ENCODE data around the gene OSBPL8. TPM values are rescaled to one million over a fixed set of nuclear protein-coding genes. Genes with fewer than 3 reads are reported as not detected.

Gene OSBPL8
- total RNA-seq, 1 experiment from 2014 or later, result 71.1 TPM

- Mint-ChIP-seq H3K4me3 (ENCODE audit: unreplicated experiment) (peak overlapping the region; percentile 86), H3K36me3 (ENCODE audit: insufficient read depth, unreplicated experiment) (peaks cover 12% of the 10 kb centered on the region), H3K4me1 (ENCODE audit: insufficient read depth, unreplicated experiment) (peaks cover 17% of the 10 kb centered on the region), H3K9me3 (ENCODE audit: unreplicated experiment) (no peaks in the 10 kb centered on the region), H3K27me3 (ENCODE audit: insufficient read depth, unreplicated experiment) (no peaks in the 10 kb centered on the region), H3K27ac (ENCODE audit: low read depth, unreplicated experiment) (peak overlapping the region; percentile 46)
- CTCF ChIA-PET, result interaction anchor here (0.6 to 2.8 kb wide), 23 partner anchors 9 to 836 kb away, joined by 3 to 33 read pairs (median 5); partner anchors contain the start of gene OSBPL8
- peak; percentile 68 for DNase-seq (ENCODE audit: unreplicated experiment)
- intact Hi-C loops (cut with micrococcal nuclease), result loop anchor here (1.0 to 5.0 kb wide), 6 partner anchors 189 to 820 kb away; partner anchors contain the start of gene NAP1L1
- POLR2A ChIA-PET, result interaction anchor here (0.6 to 3.5 kb wide), 22 partner anchors 17 to 957 kb away, joined by 3 to 56 read pairs (median 5); partner anchors contain the start of genes NAP1L1, OSBPL8 and PHLDA1
- no TSS peak for BruUV-seq (replicated peaks)
- peak; percentile 51 for TF ChIP-seq CTCF (IDR thresholded peaks at IDR 0.05; ENCODE audit: unreplicated experiment)
Measured at GRCh38 chr12:76346798-76347420, 212.7 kb downstream of the OSBPL8 start.

GRCh38 chr12:76346236-76346635, 213.3 kb downstream of the OSBPL8 start:
- no TSS peak for BruUV-seq (replicated peaks)
- no peaks in the 10 kb centered on the region for H3K27me3 Mint-ChIP-seq (ENCODE audit: insufficient read depth, unreplicated experiment)
- ChIA-PET POLR2A (interaction anchor here (0.7 to 1.9 kb wide), 8 partner anchors 19 to 740 kb away, joined by 3 to 6 read pairs (median 3); partner anchors contain the start of gene OSBPL8), CTCF (interaction anchor here (0.6 to 1.3 kb wide), 10 partner anchors 110 to 723 kb away, joined by 3 to 6 read pairs (median 4); partner anchors contain the start of gene PHLDA1)
- no peaks in the 10 kb centered on the region for H3K9me3 Mint-ChIP-seq (ENCODE audit: unreplicated experiment)
- H3K36me3 Mint-ChIP-seq (ENCODE audit: insufficient read depth, unreplicated experiment), result peaks cover 12% of the 10 kb centered on the region
- no peak for DNase-seq (ENCODE audit: unreplicated experiment)
- H3K27ac Mint-ChIP-seq (ENCODE audit: low read depth, unreplicated experiment), result peak overlapping the region; percentile 46
- peaks cover 17% of the 10 kb centered on the region for H3K4me1 Mint-ChIP-seq (ENCODE audit: insufficient read depth, unreplicated experiment)
- no peak for TF ChIP-seq CTCF (IDR thresholded peaks at IDR 0.05; ENCODE audit: unreplicated experiment)
- intact Hi-C loops (cut with micrococcal nuclease), result loop anchor here (2.0 to 5.0 kb wide), 2 partner anchors 289 to 529 kb away; no protein-coding TSS in a partner anchor
- H3K4me3 Mint-ChIP-seq (ENCODE audit: unreplicated experiment), result no peak overlapping the region

- peaks cover 17% of the 10 kb centered on the region for H3K4me1 Mint-ChIP-seq (ENCODE audit: insufficient read depth, unreplicated experiment)
- no peak overlapping the region for H3K4me3 Mint-ChIP-seq (ENCODE audit: unreplicated experiment)
- no peak for DNase-seq (ENCODE audit: unreplicated experiment)
- POLR2A ChIA-PET, result interaction anchor here (0.6 to 1.9 kb wide), 10 partner anchors 18 to 1751 kb away, joined by 3 to 6 read pairs (median 3); partner anchors contain the start of gene OSBPL8
- TF ChIP-seq CTCF (IDR thresholded peaks at IDR 0.05; ENCODE audit: unreplicated experiment), result no peak
- peaks cover 12% of the 10 kb centered on the region for H3K36me3 Mint-ChIP-seq (ENCODE audit: insufficient read depth, unreplicated experiment)
- H3K9me3 Mint-ChIP-seq (ENCODE audit: unreplicated experiment), result no peaks in the 10 kb centered on the region
- H3K27me3 Mint-ChIP-seq (ENCODE audit: insufficient read depth, unreplicated experiment), result no peaks in the 10 kb centered on the region
- intact Hi-C loops (cut with micrococcal nuclease), result loop anchor here (5.0 kb wide), 1 partner anchor 288 kb away; no protein-coding TSS in a partner anchor
- peak overlapping the region; percentile 46 for H3K27ac Mint-ChIP-seq (ENCODE audit: low read depth, unreplicated experiment)
- CTCF ChIA-PET, result interaction anchor here (0.8 to 1.3 kb wide), 11 partner anchors 111 to 722 kb away, joined by 3 to 6 read pairs (median 4); partner anchors contain the start of gene PHLDA1
- BruUV-seq (replicated peaks), result no TSS peak
Measured at GRCh38 chr12:76345569-76345968, 214.0 kb downstream of the OSBPL8 start.

GRCh38 chr12:76341436-76342030, 218.0 kb downstream of the OSBPL8 start:
- Mint-ChIP-seq H3K4me3 (ENCODE audit: unreplicated experiment) (no peak overlapping the region), H3K27ac (ENCODE audit: low read depth, unreplicated experiment) (no peak overlapping the region), H3K36me3 (ENCODE audit: insufficient read depth, unreplicated experiment) (peaks cover 4% of the 10 kb centered on the region), H3K27me3 (ENCODE audit: insufficient read depth, unreplicated experiment) (no peaks in the 10 kb centered on the region), H3K4me1 (ENCODE audit: insufficient read depth, unreplicated experiment) (peaks cover 17% of the 10 kb centered on the region), H3K9me3 (ENCODE audit: unreplicated experiment) (no peaks in the 10 kb centered on the region)
- TF ChIP-seq CTCF (IDR thresholded peaks at IDR 0.05; ENCODE audit: unreplicated experiment), result no peak
- intact Hi-C loops (cut with micrococcal nuclease), result no loop called here
- BruUV-seq (replicated peaks), result no TSS peak
- ChIA-PET CTCF (interaction anchor here (0.7 kb wide), 1 partner anchor 45 kb away, joined by 3 read pairs; no protein-coding TSS in a partner anchor), POLR2A (no interaction called here)
- no peak for DNase-seq (ENCODE audit: unreplicated experiment)
